ENCODE data around the gene HSPA1L. TPM values are rescaled to one million over a fixed set of nuclear protein-coding genes. Genes with fewer than 3 reads are reported as not detected.
"Not testable (repeated sequence)": the region's sequence is repeated elsewhere in the genome, so short reads cannot be mapped to it uniquely, and the experiment has no call there.

Gene HSPA1L
- total RNA-seq, 1 experiment from 2014 or later = 1.2 TPM

DNA sequence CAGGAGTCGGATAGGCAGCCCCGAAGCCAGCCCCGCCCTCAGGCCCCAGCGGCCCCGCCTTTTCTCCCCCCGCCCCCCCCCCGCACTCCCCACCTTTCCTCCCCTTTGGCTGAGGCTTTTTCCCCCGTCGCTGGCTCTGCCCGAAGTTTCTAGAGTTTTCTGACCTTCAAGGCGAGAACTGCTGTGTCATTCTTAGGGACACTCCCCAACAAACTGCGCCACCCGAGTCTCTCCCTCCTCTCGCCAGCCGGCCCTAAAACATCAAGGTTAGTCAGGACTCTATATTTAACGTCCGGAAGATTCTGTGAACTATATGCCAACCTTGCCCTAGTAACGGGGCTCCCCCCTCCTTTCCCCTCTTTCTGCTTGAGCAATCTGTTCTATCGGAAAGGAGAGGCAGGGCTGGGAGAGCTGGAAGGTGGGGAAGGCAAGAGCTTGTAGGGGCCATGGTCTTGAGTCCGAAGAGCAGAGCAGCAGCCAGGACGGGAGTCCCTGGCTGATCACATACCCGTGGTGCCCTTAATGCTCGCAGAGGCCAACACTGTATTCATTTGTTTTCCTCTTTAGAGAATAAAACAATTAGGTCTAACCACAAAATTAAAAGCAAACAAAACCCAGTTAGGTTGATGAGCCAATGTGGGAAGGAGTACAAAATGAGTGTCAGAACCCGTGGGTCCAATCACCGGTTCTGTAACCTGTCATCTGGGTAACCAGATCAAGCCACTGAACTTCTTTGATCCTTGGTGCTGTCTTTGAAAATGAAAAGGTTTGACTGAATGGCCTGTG lies 7.1 kb upstream of the HSPA1L start:
- H3K4me1 Mint-ChIP-seq = peaks cover 71% of the 10 kb centered on the region
- H3K27ac Mint-ChIP-seq = peak overlapping the region; percentile 98
- H3K27me3 Mint-ChIP-seq (ENCODE audit: low read depth) = no peaks in the 10 kb centered on the region; the same call in 1 of the 2 replicates
- TF ChIP-seq ARID4B (CRISPR knock-in tag; IDR thresholded peaks at IDR 0.05; ENCODE audit: borderline replicate concordance) (no peak), NFE2L1 (CRISPR knock-in tag; IDR thresholded peaks at IDR 0.05) (peak; percentile 95), GABPB1 (CRISPR knock-in tag; IDR thresholded peaks at IDR 0.05) (0 out of 2 replicates have a peak, but pooled peaks have one; percentile 10)
- TF ChIP-seq, protein P1, sequence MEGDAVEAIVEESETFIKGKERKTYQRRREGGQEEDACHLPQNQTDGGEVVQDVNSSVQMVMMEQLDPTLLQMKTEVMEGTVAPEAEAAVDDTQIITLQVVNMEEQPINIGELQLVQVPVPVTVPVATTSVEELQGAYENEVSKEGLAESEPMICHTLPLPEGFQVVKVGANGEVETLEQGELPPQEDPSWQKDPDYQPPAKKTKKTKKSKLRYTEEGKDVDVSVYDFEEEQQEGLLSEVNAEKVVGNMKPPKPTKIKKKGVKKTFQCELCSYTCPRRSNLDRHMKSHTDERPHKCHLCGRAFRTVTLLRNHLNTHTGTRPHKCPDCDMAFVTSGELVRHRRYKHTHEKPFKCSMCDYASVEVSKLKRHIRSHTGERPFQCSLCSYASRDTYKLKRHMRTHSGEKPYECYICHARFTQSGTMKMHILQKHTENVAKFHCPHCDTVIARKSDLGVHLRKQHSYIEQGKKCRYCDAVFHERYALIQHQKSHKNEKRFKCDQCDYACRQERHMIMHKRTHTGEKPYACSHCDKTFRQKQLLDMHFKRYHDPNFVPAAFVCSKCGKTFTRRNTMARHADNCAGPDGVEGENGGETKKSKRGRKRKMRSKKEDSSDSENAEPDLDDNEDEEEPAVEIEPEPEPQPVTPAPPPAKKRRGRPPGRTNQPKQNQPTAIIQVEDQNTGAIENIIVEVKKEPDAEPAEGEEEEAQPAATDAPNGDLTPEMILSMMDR (IDR thresholded peaks at IDR 0.05) = no peak
- TF ChIP-seq, protein P2, sequence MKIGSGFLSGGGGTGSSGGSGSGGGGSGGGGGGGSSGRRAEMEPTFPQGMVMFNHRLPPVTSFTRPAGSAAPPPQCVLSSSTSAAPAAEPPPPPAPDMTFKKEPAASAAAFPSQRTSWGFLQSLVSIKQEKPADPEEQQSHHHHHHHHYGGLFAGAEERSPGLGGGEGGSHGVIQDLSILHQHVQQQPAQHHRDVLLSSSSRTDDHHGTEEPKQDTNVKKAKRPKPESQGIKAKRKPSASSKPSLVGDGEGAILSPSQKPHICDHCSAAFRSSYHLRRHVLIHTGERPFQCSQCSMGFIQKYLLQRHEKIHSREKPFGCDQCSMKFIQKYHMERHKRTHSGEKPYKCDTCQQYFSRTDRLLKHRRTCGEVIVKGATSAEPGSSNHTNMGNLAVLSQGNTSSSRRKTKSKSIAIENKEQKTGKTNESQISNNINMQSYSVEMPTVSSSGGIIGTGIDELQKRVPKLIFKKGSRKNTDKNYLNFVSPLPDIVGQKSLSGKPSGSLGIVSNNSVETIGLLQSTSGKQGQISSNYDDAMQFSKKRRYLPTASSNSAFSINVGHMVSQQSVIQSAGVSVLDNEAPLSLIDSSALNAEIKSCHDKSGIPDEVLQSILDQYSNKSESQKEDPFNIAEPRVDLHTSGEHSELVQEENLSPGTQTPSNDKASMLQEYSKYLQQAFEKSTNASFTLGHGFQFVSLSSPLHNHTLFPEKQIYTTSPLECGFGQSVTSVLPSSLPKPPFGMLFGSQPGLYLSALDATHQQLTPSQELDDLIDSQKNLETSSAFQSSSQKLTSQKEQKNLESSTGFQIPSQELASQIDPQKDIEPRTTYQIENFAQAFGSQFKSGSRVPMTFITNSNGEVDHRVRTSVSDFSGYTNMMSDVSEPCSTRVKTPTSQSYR (CRISPR knock-in tag; IDR thresholded peaks at IDR 0.05) = no peak
- TF ChIP-seq, protein P3, sequence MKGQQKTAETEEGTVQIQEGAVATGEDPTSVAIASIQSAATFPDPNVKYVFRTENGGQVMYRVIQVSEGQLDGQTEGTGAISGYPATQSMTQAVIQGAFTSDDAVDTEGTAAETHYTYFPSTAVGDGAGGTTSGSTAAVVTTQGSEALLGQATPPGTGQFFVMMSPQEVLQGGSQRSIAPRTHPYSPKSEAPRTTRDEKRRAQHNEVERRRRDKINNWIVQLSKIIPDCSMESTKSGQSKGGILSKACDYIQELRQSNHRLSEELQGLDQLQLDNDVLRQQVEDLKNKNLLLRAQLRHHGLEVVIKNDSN (CRISPR knock-in tag; IDR thresholded peaks at IDR 0.05) = peak; percentile 23; the same call in 1 of the 2 replicates
- DNase-seq (ENCODE audit: low spot score) (peak; percentile 58), ATAC-seq (peak; percentile 7)
- peak overlapping the region; percentile 91 for H3K4me3 Mint-ChIP-seq
- POLR2A ChIA-PET = interaction anchor here (1.0 to 1.3 kb wide), 2 partner anchors 12 to 15 kb away, joined by 4 to 10 read pairs; partner anchors contain the start of gene LSM2
- peaks cover 4% of the 10 kb centered on the region; the same call in 1 of the 2 replicates for H3K36me3 Mint-ChIP-seq
- CTCF ChIA-PET = interaction anchor here (0.6 to 2.1 kb wide), 5 partner anchors 15 to 130 kb away, joined by 3 to 9 read pairs (median 4); partner anchors contain the start of genes DDAH2 and LSM2
- no peaks in the 10 kb centered on the region; the same call in 1 of the 2 replicates for H3K9me3 Mint-ChIP-seq

GRCh38 chr6:31821301-31822035 lies 6.4 kb upstream of the HSPA1L start:
- POLR2A ChIA-PET = interaction anchor here (0.6 to 1.3 kb wide), 3 partner anchors 13 to 30 kb away, joined by 4 to 10 read pairs (median 5); partner anchors contain the start of gene LSM2
- TF ChIP-seq NFATC4 (CRISPR knock-in tag; IDR thresholded peaks at IDR 0.05) (no peak), NFE2L1 (CRISPR knock-in tag; IDR thresholded peaks at IDR 0.05) (no peak), ZNF121 (CRISPR knock-in tag; IDR thresholded peaks at IDR 0.05) (peak; percentile 96), KAT7 (CRISPR knock-in tag; IDR thresholded peaks at IDR 0.05; ENCODE audit: borderline replicate concordance) (peak; percentile 74; the same call in 1 of the 2 replicates), GTF2I (CRISPR knock-in tag; conservative IDR thresholded peaks at IDR 0.05) (peak; percentile 93), ZNF671 (CRISPR knock-in tag; IDR thresholded peaks at IDR 0.05) (no peak), NR2C2 (CRISPR knock-in tag; IDR thresholded peaks at IDR 0.05) (no peak), NR1H2 (CRISPR knock-in tag; IDR thresholded peaks at IDR 0.05) (no peak), FOXP1 (CRISPR knock-in tag; IDR thresholded peaks at IDR 0.05; ENCODE audit: borderline replicate concordance) (peak; percentile 49; the same call in 1 of the 2 replicates)
- CTCF ChIA-PET = interaction anchor here (0.7 to 2.1 kb wide), 5 partner anchors 15 to 142 kb away, joined by 3 to 9 read pairs (median 4); partner anchors contain the start of genes DDAH2 and LSM2

DNA sequence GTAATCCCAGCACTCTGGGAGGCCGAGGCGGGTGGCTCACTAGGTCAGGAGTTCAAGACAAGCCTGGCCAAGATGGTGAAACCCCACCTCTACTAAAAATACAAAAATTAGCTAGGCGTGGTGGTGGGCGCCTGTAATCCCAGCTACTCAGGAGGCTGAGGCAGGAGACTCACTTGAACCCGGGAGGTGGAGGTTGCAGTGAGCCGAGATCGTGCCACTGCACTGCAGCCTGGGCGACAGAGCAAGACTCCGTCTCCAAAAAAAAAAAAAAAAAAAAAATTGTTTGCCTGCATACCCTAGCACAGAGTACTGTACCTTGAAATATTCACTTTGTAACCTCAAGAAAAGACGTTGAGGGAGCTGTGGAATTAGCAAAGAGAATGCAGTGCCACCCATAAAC lies 5.3 kb upstream of the HSPA1L start:
- H3K4me3 Mint-ChIP-seq; H3K36me3 Mint-ChIP-seq; DNase-seq (ENCODE audit: low spot score); H3K9me3 Mint-ChIP-seq; CTCF ChIA-PET; H3K27ac Mint-ChIP-seq; H3K27me3 Mint-ChIP-seq (ENCODE audit: low read depth); ATAC-seq: not testable (repeated sequence)
- peaks cover 54% of the 10 kb centered on the region for H3K4me1 Mint-ChIP-seq
- POLR2A ChIA-PET = interaction anchor here (1.1 kb wide), 1 partner anchor 139 kb away, joined by 4 read pairs; no protein-coding TSS in a partner anchor

More at GRCh38 chr6:31821301-31822035, 6.4 kb upstream of the HSPA1L start:
- peaks cover 65% of the 10 kb centered on the region for H3K4me1 Mint-ChIP-seq
- ATAC-seq = peak; percentile 58
- peak; percentile 71 for DNase-seq (ENCODE audit: low spot score)
- H3K36me3 Mint-ChIP-seq = peaks cover 4% of the 10 kb centered on the region; the same call in 1 of the 2 replicates
- no peaks in the 10 kb centered on the region; the same call in 1 of the 2 replicates for H3K9me3 Mint-ChIP-seq
- peak overlapping the region; percentile 91 for H3K4me3 Mint-ChIP-seq
- peak overlapping the region; percentile 98 for H3K27ac Mint-ChIP-seq
- H3K27me3 Mint-ChIP-seq (ENCODE audit: low read depth) = no peaks in the 10 kb centered on the region; the same call in 1 of the 2 replicates
